Middle frontal gyrus (tissue), 1 donor: ENCODE data around the gene MRPS5.
"Not testable (repeated sequence)": the region's sequence is repeated elsewhere in the genome, so short reads cannot be mapped to it uniquely, and the experiment has no call there.

Experiments
- DNase-seq: peaks from one replicate; pipeline ENCODE4 v3.0.0-alpha.2; 2015; ENCODE audit warnings: low spot score; ENCODE audit errors: extremely low spot score

Gene MRPS5

DNA sequence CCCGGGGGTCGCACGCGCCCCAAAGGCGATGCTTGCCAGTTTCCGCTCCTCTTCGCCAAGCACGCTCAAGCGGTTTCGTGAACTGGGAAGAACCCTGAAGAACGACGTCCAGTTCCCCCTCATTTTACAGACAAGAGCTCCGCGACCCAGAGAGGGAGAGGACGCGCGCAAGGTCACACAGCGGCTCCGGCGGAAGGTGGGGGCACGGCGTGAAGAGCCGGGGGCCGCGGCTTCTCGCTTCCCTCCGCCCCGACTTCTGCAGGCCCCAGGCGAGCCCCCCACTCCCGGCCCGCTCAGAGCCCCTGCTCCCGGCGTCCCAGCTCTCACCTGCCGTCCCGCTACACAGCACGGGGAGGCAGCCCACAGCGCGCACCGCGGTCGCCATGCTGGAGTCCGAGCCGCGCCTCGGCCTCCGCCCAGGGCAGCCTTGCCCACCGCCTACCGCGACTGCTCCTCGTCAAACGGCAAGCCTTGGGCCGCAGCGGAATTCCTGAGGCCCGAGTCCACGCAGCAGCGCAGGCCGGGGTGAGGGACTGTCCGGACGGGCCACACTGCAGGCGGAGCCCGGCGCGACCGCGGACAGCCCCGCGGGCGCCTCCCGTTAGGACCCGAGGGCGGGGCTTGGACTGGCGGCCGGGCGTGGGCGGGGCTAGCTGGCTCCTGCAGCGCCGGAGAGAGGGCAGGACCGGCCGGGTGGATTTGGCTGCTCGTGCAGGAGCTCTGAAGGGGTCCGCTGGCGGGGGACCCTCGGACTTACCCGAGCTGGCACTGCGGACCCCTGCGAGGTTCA is at the start of gene MRPS5:
MRPS5 (minus strand) TSS at position 402 of the 790 bp plus-strand sequence; CDS start at position 385, 17 bp downstream.
- peak; percentile 65 for DNase-seq

DNA sequence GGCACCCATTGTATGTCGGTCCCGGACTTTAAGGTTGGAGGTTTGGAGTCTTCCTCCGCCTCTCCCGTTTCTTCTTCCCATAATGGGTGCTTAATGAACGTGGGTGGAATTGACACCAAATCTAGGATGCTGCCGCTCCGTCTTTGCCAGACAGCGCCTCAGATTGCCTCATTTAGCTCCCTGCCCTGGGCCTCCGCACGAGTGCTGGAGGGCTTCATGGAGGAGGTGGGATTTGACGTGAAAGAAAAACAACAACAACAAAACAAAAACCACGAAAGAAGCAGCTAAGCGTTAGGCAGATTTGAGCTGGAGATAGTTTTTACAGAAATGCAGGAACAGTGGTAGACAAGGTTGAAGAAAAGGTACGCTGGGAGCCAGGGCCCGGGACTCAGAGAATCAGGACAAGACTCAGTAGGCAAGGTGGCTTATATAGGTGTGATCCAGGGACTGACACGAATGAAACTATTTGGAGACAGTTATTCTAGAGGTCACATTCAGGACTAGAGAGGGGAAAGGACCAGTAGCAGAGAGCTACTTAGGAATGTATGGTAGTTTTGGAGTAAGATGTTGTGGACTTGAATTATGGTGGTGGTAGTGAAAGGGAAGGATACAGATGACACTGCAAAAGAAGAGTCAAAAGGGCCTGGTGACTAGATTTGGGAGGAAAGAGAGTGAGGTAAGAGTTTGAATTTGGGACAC is 44.6 kb upstream of the MRPS5 start:
- no peak for DNase-seq

DNA sequence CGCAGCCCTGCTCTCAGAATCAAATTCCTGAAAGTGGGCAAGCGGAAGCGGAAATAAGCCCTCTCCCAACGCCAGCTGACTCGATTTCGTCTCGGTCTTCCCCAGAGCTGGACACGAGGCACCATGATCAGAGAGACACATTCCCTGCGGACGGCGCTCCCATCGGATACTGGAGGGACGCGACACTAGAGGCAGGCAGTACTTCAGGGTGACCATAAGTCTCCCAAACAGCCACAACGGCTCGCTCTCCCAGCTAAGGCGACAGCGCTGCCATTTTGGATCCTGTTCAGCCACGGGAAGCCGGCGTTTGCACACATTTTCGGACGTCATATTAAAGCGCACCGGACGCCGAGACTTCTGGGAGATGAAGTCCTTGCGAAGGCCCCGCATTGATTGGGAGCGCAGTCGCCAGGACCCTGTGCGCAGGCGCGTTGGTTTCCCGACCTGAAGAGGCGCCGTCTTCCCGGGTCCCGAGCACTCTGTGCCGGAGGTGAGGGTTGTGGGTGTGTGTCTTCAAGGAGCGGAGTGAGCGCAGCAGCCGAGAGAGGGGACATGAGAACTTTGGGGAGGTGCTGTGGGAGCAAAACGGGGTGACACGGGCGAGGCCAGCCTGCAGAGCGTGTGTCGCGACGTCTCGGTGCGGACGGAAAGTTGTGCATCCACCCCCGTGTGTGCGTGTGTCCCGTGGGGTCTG is 43.9 kb upstream of the MRPS5 start, which contains the start of gene ZNF2:
ZNF2 (plus strand) TSS at position 439 of the 694 bp plus-strand sequence. CDS start 10,418 bp downstream, outside the sequence.
- DNase-seq, result peak; percentile 98

DNA sequence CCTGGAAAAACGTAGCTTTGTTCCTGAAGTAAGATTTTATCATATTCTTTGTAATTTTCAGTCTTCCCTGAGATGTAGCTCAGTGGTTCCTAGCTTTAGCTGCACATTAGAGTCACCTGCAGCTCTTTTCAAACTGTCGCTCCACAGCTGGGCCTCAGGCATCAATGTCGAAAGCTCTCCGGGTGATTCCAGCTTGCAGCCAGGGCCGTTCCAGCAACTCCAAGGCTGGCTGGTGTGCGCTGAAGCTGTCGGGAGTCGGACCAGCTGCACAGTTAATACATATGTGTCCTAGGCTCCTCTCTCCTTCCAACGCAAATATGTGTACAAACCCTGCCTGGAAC is 43.4 kb upstream of the MRPS5 start:
- DNase-seq, result no peak

DNA sequence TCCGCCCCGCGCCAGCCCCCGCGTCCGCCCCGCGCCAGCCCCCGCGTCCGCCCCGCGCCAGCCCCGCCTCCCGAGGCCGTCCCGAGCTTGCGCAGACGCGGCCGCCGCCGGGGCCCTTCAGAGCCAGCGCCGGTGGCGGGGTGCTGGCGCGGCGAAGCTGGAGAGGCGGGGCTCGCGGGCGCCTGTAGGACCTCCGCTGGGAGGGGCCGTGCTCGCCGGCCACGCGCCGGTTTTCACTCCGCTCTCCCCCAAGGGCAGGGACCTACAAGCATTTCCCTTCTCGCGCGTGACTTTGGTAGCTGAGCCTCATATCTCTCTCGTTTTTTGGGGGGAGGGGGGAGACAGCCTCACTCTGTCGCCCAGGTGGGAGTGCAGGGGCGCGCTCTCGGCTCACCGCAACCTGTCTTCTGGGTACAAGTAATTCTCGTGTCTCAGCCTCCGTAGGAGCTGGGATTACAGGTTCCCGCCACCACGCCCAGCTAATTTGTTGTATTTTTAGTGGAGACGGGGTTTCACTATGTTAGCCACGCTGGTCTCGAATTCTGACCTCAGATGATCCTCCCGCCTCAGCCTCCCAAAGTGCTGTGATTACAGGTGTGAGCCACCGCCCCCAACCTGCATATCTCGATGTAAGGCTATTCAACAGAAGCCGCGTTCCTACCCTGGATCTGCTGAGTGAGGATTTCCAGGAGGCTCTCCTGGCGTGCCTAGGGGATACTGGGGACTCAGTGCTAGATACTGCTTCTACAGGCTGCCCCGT is 38.3 kb upstream of the MRPS5 start, which contains the start of gene ZNF514:
ZNF514 (minus strand) TSS at position 159 of the 760 bp plus-strand sequence. CDS start 6,595 bp downstream, outside the sequence.
- DNase-seq, result peak; percentile 77

DNA sequence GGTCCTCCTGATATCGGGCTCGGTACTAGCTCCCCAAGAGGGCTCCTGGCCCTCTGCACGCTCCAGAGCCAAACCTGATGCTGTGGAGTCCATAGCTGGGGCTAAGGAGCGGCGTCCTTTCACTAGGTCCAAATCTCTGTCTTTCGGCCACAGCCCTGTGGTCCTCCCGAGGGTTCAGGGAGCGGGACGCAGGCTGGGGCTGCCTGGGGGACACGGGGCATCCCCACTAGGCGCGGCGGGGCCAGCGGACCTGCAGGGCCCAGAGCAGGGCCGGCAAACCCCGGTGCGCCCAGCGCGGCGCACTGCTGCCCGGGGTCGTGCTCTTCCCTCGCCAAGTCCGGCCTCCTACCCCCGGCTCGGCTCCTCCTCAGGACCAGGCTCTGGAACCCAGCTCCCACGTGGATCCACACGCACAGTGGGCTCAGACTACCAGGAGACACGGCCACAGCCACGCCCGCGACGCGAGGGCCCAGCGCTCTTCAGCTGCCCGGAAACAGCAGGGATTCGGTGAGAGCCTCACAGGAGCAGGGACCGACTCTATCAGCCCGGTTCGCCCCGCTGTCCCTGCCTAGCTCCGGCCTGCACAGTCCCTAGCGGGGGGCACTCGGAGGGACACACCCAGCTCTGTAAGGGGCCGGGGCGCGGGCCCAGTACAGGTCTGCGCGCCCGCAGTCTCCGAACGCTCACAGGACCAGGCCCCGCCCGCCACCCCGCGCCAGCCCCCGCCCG is 37.4 kb upstream of the MRPS5 start:
- peak; percentile 11 for DNase-seq

DNA sequence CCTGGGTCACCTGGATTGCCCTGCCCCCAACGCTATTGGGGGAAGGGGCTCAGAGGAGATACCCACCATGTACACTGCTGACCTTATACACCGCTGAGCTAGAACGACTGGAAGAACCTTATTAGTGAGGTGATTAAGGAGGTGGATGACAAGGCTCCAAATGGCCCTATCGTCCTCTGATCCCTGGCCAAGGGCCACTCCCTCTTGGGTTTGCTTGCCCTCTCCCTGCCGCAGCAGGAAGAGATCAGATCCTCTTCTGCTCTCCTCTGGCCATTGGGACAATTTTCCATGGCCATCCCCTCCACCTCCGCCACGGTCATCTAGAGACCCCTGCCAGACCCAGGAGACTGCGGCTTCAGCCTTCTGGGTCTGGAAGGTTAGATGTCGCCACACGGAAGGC is 36.8 kb upstream of the MRPS5 start:
- DNase-seq, result no peak

DNA sequence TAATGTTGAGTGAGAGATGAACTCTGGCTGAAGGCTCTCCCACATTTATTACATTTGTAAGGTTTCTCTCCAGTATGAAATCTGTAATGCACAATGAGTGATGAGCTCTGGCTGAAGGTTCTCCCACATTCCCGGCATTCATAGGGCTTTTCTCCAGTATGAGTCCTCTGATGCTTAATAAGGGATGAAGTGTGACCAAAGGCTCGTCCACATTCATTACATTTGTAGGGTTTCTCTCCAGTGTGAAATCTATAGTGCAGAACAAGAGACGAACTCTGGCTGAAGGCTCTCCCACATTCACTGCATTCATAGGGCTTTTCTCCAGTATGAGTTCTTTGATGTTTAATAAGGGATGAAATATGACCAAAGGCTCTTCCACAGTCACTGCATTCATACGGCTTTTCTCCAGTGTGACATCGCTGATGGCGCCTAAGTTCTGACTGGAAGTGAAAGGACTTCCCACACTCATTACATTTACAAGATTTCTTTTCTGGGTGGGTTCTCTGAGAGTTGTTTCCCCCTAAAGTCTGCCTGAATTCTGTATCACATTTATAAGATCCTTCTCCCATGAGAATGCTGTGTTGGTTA is 27.9 kb upstream of the MRPS5 start:
- DNase-seq, result no peak

DNA sequence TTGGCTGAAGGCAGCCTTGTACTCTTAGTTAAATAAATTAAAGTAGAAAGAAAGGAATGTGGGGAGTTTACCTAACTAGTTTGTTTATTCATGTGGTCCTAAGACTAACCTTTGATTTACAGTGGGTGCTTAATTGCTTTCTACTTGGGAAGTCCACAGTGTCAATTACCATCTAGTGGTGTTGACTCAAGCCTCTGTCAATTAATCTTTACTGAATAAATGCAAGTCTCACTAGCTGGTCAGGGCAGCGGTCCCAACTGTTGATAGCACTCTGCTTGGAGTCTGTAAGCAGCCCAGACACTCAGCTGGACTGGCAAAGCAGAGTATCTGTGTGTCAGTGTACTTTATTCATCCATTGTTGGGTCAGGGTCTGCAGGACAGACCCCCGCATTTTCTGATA is 22.2 kb upstream of the MRPS5 start:
- DNase-seq, result no peak

DNA sequence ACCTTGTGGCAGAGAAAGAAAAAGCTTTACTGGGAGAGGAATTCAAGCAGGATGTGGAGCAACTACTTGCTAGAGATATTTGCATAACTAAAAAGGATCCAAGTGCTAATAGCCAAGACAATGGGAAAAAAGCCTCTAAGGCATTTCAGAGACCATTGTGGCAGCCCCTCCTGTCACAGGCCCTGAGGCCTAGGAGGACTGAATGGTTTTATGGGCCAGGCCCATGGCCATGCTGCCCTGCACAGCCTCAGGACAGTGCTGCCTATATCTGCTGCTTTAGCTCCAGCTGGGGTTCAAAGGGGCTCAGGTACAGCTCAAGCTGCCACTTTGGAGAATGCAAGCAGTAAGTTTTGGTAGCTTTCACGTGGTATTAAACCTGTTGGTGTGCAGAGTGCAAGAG is 17.1 kb upstream of the MRPS5 start:
- no peak for DNase-seq

DNA sequence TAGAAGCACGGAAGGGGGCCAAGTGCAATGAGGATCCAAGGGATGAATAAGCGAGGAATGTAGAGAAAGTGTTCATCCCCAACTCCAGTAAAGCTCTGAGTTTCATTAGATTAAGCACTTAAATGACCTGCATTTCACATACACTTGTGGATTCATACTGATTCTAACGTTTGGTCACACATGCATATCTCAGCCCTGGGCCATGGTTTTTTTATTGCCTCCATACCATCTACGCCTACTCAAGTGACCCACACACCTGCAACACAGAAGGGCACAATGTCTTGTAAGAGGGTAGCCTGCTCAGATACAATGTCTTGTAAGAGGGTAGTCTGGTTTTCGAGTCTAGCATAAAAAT is 566 bp upstream of the MRPS5 start:
- DNase-seq, result no peak

DNA sequence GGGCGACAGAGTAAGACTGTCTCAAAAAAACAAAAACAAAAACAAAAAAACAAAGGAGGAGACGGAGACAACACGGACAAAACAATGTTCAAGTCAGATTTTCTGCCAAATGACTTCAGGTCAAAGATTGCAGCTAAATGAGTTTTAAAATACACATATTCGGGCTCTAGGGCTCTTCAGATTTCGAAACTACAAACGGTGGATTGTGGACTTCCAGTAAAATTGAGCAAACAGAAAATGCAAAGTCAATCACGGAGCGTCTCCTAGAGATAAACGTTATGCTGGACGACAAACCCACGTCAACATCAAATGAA is 558 bp downstream of the MRPS5 start:
- no peak for DNase-seq

DNA sequence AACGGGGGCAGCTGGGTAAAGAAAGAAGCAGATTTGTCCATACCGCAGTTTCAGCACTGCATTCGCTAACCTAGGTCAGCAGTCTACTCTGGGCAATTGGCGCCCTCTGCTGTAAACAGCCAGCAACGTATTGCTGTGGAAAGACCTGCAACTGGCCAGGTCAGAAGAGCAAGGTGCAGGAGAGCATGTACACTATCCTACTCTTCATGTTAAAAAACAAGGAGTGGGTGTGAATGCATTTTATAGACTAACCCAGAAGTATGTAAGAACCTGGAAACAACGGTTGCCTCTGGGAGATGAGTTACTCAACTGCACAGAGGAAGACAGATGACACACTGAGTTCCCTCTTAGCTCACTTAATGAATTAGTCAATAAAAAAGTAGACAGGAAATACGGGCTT is 6.2 kb downstream of the MRPS5 start:
- no peak for DNase-seq

DNA sequence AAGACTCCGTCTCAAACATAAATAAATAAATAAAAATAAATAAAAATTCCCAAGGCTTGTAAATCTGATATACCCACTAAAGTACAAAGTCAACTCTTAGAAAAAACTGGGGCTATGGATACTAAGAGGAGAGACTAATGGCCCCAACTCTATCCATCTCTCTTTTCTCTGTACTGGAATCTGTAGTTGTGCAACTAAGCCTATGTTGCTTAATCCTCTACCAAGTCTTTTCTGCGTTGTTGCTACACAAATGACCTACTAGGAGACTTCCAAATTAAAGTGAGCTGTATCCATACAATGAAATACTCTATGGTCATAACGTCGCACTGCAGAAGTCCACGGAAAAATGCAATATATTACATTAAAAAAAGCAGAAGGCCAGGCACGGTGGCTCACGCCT is 8.1 kb downstream of the MRPS5 start:
- no peak for DNase-seq

DNA sequence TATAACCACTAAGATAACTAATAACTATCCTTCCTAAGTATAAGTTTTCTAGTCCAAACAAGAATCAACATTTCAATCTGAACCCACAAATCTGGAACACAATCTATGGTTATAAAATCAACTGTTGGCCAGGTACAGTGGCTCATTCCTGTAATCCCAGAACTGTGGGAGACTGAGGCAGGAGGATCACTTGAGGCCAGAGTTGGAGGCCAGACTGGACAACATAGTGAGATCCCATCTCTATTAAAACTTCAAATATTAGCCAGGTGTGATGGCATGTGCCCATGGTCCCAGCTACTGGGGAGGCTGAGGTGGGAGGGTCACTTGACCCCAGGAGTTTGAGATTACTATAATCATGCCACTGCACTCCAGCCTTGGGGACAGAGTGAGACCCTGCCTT is 11.2 kb downstream of the MRPS5 start:
- no peak for DNase-seq

DNA sequence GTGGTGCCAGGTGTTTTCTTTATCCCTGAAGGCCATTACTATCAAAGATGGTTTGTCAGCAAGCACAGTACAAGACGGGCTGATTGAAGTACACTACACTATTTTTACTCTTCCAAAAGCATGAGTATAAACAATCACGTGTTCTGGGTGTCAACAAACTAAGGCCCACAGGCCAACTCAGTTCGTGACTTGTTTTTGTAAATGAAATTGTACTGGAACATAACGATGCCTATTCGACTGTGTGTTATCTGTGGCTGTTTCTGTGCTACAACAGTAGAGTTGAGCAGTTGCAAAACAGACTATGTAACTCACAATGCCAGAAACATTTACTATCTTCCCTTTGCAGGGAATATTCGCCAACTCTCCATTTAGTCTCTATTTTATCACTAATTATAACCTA is 12.3 kb downstream of the MRPS5 start:
- DNase-seq, result no peak

DNA sequence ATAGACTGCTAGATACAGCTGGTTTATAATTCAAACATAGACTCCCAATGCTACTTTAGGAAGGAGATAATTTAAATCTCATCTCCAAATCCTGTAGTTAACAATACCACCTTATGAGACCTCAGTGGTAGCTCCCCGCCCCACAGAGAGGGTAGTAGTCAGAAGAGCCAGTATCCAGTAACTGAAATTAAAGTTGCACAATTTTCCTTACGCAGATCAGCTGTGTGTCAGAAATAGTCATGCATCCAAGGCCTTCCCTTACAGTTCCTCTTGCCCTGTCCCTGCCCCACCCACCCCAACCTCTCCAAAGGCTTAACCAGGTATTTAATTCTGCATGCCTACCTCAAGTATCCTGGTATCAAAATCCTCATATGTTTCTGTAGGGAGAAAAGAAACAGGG is 15.5 kb downstream of the MRPS5 start:
- no peak for DNase-seq

DNA sequence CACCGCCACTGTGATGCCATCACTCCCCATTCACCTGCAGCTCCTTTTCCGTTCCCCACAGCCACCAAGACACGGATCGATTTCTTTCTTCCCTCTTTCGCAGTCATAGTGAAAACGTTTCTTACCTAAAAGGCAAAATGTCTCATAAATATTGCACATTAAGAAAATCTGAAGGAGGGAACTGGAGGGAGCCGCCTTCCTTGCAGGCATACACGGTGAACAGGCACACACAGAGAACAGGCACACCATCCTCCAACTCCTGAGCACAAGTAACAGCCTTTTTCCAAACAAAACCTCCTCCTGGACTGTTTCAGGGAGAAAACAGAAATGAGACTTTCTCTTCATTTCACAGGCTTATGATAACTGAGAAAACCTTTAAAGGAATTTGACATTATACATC is 17.0 kb downstream of the MRPS5 start:
- DNase-seq, result no peak

DNA sequence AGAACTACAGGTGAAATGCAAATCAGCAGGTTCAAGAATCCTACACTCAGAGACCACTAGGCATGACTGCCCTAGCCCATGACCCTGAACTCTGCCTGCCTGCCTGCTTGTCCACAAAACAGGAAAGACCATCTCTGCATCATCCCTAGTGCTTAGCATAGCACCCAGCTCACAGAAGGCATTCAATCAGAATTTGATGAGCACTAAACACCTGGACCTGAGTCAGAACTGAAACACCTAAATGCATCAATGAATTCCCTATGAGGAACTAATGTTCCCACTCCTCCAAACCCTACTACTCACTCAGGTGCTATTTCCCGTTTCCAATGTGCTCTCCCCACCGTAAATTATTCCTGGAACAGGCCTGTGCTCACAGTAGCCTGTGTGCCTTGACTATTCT is 21.7 kb downstream of the MRPS5 start:
- no peak for DNase-seq

DNA sequence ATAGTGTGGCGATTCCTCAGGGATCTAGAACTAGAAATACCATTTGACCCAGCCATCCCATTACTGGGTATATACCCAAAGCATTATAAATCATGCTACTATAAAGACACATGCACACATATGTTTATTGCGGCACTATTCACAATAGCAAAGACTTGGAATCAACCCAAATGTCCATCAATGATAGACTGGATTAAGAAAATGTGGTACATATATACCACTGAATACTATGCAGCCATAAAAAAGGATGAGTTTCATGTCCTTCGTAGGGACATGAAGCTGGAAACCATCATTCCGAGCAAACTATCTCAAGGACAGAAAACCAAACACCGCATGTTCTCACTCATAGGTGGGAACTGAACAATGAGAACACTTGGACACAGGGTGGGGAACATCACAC is 23.3 kb downstream of the MRPS5 start:
- DNase-seq, result not testable (repeated sequence)
